Testis (tissue), 3 donors: ENCODE measurements around the gene UNC5B. TPM values are rescaled to one million over a fixed set of nuclear protein-coding genes. Genes with fewer than 3 reads are reported as not detected.

Experiments used
- DNase-seq: peaks from one replicate; pipeline ENCODE4 v3.0.0-alpha.2; 2019
- H3K27ac ChIP-seq, 2 donors: fragments of 200-600 bp; sonication (generic); one replicate each; pipeline ENCODE4 v1.5.1; 2019
- H3K27me3 ChIP-seq: fragments of 200-600 bp; sonication (generic); one replicate; pipeline ENCODE4 v1.5.1; 2019
- H3K36me3 ChIP-seq: fragments of 200-600 bp; sonication (generic); one replicate; pipeline ENCODE4 v1.5.1; 2017; ENCODE audit warnings: low read depth; ENCODE audit errors: missing control alignments
- H3K4me1 ChIP-seq: fragments of 200-600 bp; sonication (generic); one replicate; pipeline ENCODE4 v1.5.1; 2019
- H3K4me3 ChIP-seq, 2 donors: fragments of 200-600 bp; sonication (generic); one replicate each; pipeline ENCODE4 v1.5.1; 2017 to 2019
- H3K9me3 ChIP-seq: fragments of 200-600 bp; sonication (generic); one replicate; pipeline ENCODE4 v1.5.1; 2017
- CTCF ChIP-seq, 3 experiments: fragments of 450-650 bp in 2 of 3; fragments of 200-600 bp in 1 of 3; sonication (generic) in 1 of 3; IDR thresholded peaks; one replicate each; pipeline ENCODE4 v1.5.1; 2016 to 2019; ENCODE audit warnings: antibody characterized with exemption in 3 of 3, mild to moderate bottlenecking in 2 of 3, moderate library complexity in 1 of 3
- POLR2A ChIP-seq: fragments of 450-650 bp; IDR thresholded peaks from one replicate; pipeline ENCODE4 v1.6.1; 2017; ENCODE audit warnings: antibody characterized with exemption, mild to moderate bottlenecking, moderate library complexity
- WGBS, 2 donors: methylation state at CpG; one replicate each; pipeline ENCODE4 v1.1.5; 2018; 5-methylcytosine and 5-hydroxymethylcytosine counted together
- intact Hi-C: fragments of 100-400 bp; cut with DNase I; formaldehyde crosslinking; loops from one replicate; pipeline ENCODE4 v1.15.1; 2023; ENCODE audit warnings: low total_unique reads
- polyA plus RNA-seq: library from polyadenylated mRNA; stranded (reverse); fragments of 350-450 nt; fragmentation: Illumina TruSeq; extraction: RNeasy Lipid Tissue Mini Kit (QIAGEN cat#74804); gene quantifications from one replicate; pipeline ENCODE4 v1.2.3, GENCODE V29; 2014; ENCODE audit warnings: low read depth, low replicate concordance; ENCODE audit not compliant: insufficient read depth
- total RNA-seq, 2 donors: library from RNA; depleted of rRNA; stranded (reverse); fragments of >200 nt; gene quantifications; one replicate each; pipeline ENCODE4 v1.2.3, GENCODE V29; 2016

The UNC5B gene
- total and polyA plus RNA-seq, 3 donors from 2014 or later: 14.8 to 44.4 (median 24.4) TPM

- Histone ChIP-seq H3K27me3 (no peaks in the 10 kb centered on the region), H3K36me3 (no peaks in the 10 kb centered on the region), H3K9me3 (no peaks in the 10 kb centered on the region), H3K27ac (no peak overlapping the region), H3K4me1 (no peaks in the 10 kb centered on the region), H3K4me3 (no peak overlapping the region)
- WGBS, 2 donors: 86 to 89% methylated on average over 2 to 4 of the region's 4 CpGs
- no peak for TF ChIP-seq CTCF (IDR thresholded peaks at IDR 0.05)
- TF ChIP-seq POLR2A: no peak
- intact Hi-C loops: no loop called here
- DNase-seq: no peak
Measured at GRCh38 chr10:71302451-71302850, 90.1 kb downstream of the UNC5B start.

GRCh38 chr10:71302874-71303568 is 90.7 kb downstream of the UNC5B start:
- Histone ChIP-seq H3K36me3 (no peaks in the 10 kb centered on the region), H3K9me3 (no peaks in the 10 kb centered on the region), H3K4me1 (no peaks in the 10 kb centered on the region), H3K27me3 (no peaks in the 10 kb centered on the region), H3K4me3 (no peak overlapping the region), H3K27ac (no peak overlapping the region)
- intact Hi-C loops: no loop called here
- 60 to 66% methylated on average over 7 to 8 of the region's 8 CpGs for WGBS, 2 donors
- TF ChIP-seq CTCF (IDR thresholded peaks at IDR 0.05): peak in 2 of 3 experiments; percentile 35 to 46
- TF ChIP-seq POLR2A: no peak
- no peak for DNase-seq

- no peak overlapping the region for H3K4me3 ChIP-seq
- H3K36me3 ChIP-seq: no peaks in the 10 kb centered on the region
- no peaks in the 10 kb centered on the region for H3K9me3 ChIP-seq
- TF ChIP-seq CTCF (IDR thresholded peaks at IDR 0.05) (no peak), POLR2A (no peak)
- no peaks in the 10 kb centered on the region for H3K4me1 ChIP-seq
- DNase-seq: no peak
- H3K27ac ChIP-seq: no peak overlapping the region
- WGBS, 2 donors: 7 to 100% methylated on average over 1 of the region's 1 CpG
- no peaks in the 10 kb centered on the region for H3K27me3 ChIP-seq
- intact Hi-C loops: no loop called here
Measured at GRCh38 chr10:71303569-71303907, 91.2 kb downstream of the UNC5B start.

- intact Hi-C loops: no loop called here
- WGBS, 2 donors: 73 to 84% methylated on average over 6 of the region's 6 CpGs
- Histone ChIP-seq H3K4me1 (no peaks in the 10 kb centered on the region), H3K4me3 (no peak overlapping the region), H3K9me3 (no peaks in the 10 kb centered on the region), H3K27ac (no peak overlapping the region), H3K27me3 (no peaks in the 10 kb centered on the region), H3K36me3 (no peaks in the 10 kb centered on the region)
- TF ChIP-seq POLR2A: no peak
- no peak for TF ChIP-seq CTCF (IDR thresholded peaks at IDR 0.05)
- no peak for DNase-seq
Measured at GRCh38 chr10:71304914-71305313, 92.5 kb downstream of the UNC5B start.

GRCh38 chr10:71306979-71307378 is 94.6 kb downstream of the UNC5B start:
- intact Hi-C loops: no loop called here
- Histone ChIP-seq H3K4me1 (no peaks in the 10 kb centered on the region), H3K4me3 (no peak overlapping the region), H3K9me3 (no peaks in the 10 kb centered on the region), H3K27me3 (no peaks in the 10 kb centered on the region), H3K27ac (no peak overlapping the region), H3K36me3 (no peaks in the 10 kb centered on the region)
- 77 to 86% methylated on average over 3 of the region's 3 CpGs for WGBS, 2 donors
- TF ChIP-seq CTCF (IDR thresholded peaks at IDR 0.05): no peak
- TF ChIP-seq POLR2A: no peak
- no peak for DNase-seq
